Suppressor macrophage treated with lipopolysaccharide for 4 hours (primary cell): ENCODE results near the gene TMBIM1.

ENCODE experiments used
- DNase-seq: peaks from one replicate; pipeline ENCODE4 v3.0.0-alpha.2; 2020

The TMBIM1 gene

DNA sequence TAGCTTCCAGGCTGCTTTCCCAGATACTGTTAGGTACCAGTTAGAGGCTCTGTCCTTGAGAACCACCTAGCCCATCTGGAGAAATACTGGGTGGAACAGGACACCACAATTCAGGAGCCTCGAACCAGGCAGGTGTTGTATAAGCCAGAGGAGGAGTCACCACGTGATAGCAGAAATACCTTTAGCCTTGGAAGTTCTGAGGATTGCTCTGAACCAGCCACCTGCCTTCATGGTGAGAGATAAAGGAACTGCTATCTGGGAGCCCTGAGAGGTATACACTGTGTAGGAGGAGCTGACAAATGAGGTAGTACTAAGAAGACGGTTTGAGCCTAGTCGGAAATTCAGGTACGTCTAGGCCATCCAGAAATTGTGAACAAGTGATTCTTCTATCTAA, 39.1 kb downstream of the TMBIM1 start:
- no peak for DNase-seq

DNA sequence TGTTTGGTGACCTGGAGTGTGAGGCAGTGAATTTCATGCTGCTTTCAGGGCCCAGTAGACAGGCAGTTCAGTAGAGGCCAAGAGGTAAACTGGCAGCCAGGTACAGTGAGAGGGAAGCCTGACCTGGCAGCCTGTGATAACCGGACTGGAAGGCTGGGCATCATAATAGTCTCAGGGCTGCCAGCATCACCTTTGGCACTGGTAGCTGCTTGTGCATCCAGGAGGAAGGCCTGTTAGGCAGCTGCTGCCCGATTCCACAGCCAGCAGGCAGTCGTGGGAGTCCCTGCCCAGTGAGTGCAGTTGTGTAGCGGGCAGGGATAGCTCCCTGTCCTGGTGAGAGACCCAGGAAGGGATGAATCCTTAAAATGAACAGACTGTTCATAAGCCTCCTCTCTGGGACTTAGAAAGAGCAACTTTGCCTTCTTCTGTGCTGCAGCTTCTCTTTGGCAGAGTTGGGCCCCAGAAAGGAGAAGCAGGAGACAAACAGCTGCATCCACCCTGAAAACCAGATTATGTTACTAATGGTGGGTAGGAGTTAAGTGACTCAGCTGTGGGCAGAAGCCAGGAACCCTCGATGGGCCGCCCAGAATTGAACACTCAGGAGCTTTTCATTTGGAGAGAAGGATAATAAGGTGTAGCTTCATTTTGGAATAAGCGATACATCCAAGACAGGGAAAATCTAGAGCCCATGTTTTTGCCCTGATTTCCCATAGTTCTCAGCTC, 39.6 kb downstream of the TMBIM1 start:
- DNase-seq = peak; percentile 69

DNA sequence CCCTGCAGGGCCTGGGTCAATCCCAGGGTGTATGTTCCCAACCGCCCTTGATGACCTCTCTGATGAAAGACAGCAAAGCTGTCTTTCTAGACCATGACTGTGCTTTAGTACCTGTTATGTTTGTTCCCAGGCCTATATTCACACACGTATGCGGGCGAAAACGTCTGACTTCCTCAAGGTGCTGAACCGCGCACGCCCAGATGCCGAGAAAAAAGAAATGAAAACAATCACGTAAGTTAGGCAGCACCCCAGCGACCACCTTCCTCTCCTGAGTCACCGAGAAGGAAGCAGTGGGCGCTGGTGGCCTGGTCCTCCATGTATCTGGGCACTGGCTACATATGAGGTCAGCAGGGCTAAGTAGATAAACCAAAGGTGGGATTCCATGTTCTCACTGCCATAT, 42.6 kb downstream of the TMBIM1 start:
- no peak for DNase-seq

GRCh38 chr2:218245214-218245613, 47.1 kb downstream of the TMBIM1 start:
- no peak for DNase-seq

GRCh38 chr2:218244665-218245064, 47.6 kb downstream of the TMBIM1 start:
- DNase-seq = no peak

DNA sequence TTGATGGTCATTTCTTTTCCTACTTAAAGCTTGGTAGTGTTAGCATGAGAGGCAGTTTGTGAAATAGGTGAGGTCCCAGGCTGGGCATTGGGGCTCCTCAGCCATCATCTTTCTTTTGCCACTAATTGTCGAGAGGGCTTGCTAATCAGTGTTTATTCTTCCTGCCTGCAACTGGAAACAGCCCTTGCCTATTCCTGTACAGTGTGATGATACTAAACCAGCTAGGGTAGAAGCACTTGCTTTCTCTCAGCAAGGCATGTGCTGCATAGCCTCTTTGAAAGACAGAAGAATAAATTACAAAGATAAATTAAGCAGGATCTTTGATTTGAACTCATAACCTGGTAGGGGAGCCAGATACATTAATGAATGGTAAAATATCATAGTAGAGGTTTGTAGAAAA, 48.1 kb downstream of the TMBIM1 start:
- no peak for DNase-seq

DNA sequence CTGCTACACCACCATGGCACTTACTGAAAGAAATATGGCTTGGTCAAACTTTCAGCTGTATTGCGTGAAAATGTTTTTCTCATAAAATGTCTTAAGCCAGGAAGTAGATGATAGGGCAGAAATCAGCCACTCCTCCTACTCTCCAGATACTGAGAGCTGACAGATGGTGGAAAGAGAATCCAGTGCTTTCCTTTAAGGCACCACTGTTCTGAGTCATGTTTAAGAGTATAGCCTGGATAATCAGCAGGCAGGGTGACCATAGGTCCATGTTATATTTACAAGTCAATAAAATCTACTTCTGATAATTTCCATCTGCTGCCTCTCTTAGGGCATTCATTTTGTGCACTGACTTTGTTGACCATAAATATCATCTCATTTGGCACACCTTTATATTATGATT, 53.4 kb downstream of the TMBIM1 start:
- no peak for DNase-seq

DNA sequence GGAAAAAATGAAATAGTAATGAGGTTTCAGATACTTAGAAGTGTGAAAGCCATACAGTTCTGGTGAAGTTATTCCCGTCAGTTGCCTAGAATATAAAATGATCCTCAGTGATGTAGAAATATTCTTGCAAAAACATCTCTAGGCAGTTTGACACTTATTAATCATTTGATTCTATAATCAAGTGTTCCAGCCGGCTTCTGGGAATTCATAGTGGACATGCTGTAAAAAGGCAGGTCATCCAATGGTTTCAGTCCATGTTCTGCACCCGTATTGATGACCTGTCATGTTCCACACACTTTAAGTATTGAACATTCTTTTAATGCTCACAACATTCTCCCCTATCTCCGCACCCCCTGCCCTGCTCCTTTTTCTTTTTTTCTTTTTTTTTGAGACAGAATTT, 55.5 kb downstream of the TMBIM1 start:
- no peak for DNase-seq

DNA sequence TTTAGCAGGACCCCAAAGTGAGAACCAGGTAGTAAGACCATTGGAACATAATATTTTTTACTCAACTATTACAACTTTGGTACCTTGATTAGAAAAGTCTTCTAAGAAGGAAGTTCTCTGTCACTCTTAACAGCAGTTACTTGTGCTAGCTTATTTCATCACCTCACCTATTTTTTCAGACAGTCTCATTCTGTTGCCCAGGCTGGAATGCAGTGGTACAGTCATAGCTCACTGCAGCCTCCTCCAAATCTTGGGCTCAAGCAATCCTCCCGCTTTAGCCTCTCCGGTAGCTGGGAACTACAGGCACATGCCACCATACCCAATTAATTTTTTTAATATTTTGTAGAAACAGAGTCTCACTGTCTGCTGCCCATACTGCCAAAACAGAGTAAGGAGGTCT, 57.3 kb downstream of the TMBIM1 start:
- no peak for DNase-seq

DNA sequence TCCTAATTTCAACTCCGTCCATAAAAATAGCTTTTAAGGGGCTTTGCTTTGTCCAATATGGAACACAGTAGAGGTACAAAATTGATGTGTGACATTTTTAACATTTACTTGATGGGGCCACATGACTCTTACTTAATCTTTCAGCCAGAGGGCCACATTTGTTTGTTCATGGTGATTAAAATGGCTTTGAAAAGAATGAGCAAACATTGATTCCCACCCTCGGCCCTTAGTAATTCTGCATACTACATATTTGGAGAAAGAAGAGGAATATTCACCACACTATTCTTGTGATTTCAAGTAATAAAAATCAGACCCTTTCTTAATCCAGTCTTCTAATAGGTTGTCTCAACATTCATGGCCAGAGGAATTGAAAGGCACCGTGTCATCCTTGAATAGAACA, 57.8 kb downstream of the TMBIM1 start:
- DNase-seq = no peak

- DNase-seq = no peak
Measured at GRCh38 chr2:218233543-218233942, 58.8 kb downstream of the TMBIM1 start.

GRCh38 chr2:218230882-218231281, 61.4 kb downstream of the TMBIM1 start:
- peak; percentile 55 for DNase-seq

GRCh38 chr2:218229851-218230250, 62.5 kb downstream of the TMBIM1 start:
- no peak for DNase-seq

- DNase-seq = peak; percentile 88
Measured at GRCh38 chr2:218229239-218229638, 63.1 kb downstream of the TMBIM1 start.

DNA sequence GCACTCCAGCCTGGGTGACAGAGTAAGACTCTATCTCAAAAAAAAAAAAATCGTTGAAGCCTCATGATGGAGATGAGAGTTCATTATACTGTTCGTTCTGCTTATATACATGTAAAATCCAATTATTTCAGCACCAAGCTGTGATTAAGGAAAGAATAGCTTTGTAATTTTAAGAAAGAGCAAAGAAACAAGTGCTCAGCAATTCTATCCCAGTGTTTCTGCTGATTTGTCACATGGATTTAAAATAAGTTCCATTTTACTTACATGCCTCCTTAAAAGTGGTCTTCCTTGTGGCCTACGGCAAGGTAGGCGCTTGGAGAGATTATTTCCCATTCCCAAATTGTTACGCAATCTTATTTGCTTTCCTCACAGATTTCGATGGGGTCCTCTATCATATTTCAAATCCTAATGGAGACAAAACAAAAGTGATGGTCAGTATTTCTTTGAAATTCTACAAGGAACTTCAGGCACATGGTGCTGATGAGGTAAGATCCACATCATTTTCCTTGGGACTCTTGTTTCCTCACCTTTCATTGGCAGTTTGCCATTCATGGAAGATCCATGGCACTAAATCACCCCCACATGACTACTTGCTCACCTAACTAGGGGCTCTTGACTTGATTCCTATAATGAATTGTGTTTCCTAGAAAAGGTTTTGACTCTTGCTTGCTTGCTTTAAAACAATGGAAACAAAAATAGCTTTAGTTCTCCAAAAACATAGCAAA, 63.8 kb downstream of the TMBIM1 start:
- peak; percentile 57 for DNase-seq

DNA sequence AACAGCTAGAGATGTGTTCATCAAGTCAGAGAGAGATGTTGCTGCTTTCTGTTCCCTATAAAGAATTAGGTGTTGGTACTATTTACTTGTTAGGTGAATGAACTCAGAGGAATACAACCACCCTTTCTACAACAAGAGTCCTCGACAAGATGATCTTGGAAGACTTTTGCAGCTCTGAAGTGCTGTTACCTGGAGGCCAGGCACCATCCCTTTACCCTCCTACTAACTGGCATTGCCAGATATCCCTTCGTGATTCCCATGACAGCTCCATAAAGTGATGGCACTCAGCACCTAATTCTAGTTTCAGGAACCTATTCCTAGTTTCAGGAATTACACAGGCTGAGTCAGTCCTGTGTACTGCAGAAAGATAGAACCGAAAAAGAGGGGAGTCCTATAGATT, 65.4 kb downstream of the TMBIM1 start:
- DNase-seq = no peak
